Left cardiac atrium (tissue), 4 donors: ENCODE measurements around the gene GALNTL6. TPM values are rescaled to one million over a fixed set of nuclear protein-coding genes. Genes with fewer than 3 reads are reported as not detected.
A peak's percentile ranks its signal among the peaks of the same experiment; 100 is the strongest.
"Not testable (repeated sequence)": the region's sequence is repeated elsewhere in the genome, so short reads cannot be mapped to it uniquely, and the experiment has no call there.

Experiments used
- ATAC-seq, 2 donors: fragments of 200-7000 bp; cut with Tn5 transposase; one replicate each; pipeline ENCODE4 v1.9.1; 2020; ENCODE audit warnings: mild to moderate bottlenecking in 2 of 2, moderate library complexity in 2 of 2
- DNase-seq: peaks from one replicate; pipeline ENCODE4 v3.0.0-alpha.2; 2020
- intact Hi-C, 2 donors: fragments of 100-400 bp; cut with DNase I; formaldehyde crosslinking; loops; one replicate each; pipeline versions ENCODE4 v1.14.1 to v1.15.1; 2022 to 2023
- total RNA-seq, 2 donors: library from RNA; stranded (reverse); fragmentation: NEBNext Ultra II Directional; extraction: Animal tissue kit (Norgen Biotek cat#: 25700); gene quantifications; one replicate each; pipeline ENCODE4 v1.2.1, GENCODE V29; 2021
- donor health status: DM: no; HTN: yes; CAD: no.
- donor health status: DM: no; HTN: yes; CAD: no; lungs with severe emphysema.
- donor health status: DM: yes; HTN: yes; CAD: no.
- donor health status: Dilated cardiomyopathy.

Gene GALNTL6
- total RNA-seq, 2 donors from 2014 or later: not detected

GRCh38 chr4:173001571-173001970 lies 1188.4 kb downstream of the GALNTL6 start:
- DNase-seq (no peak), ATAC-seq (no peak)
- intact Hi-C loops: no loop called here

GRCh38 chr4:173002830-173003561 lies 1189.8 kb downstream of the GALNTL6 start:
- DNase-seq (no peak), ATAC-seq (no peak)
- intact Hi-C loops: no loop called here

- intact Hi-C loops: no loop called here
- no peak for DNase-seq
- no peak for ATAC-seq
These were observed 1192.9 kb downstream of the GALNTL6 start for GRCh38 chr4:173005912-173006633.

- DNase-seq (no peak), ATAC-seq (no peak)
- intact Hi-C loops: no loop called here
These were observed 1195.2 kb downstream of the GALNTL6 start for GRCh38 chr4:173008436-173008835.

- ATAC-seq: no peak
- DNase-seq: no peak
- intact Hi-C loops: no loop called here
These were observed 1196.1 kb downstream of the GALNTL6 start for GRCh38 chr4:173009129-173009823.

GRCh38 chr4:173012608-173013007 lies 1199.4 kb downstream of the GALNTL6 start:
- no peak for DNase-seq
- ATAC-seq: no peak
- intact Hi-C loops: loop anchor here (2.0 to 5.0 kb wide), 3 partner anchors 245 to 290 kb away; no protein-coding TSS in a partner anchor

- intact Hi-C loops: loop anchor here (2.0 to 5.0 kb wide), 3 partner anchors 244 to 289 kb away; no protein-coding TSS in a partner anchor
- DNase-seq: no peak
- peak; percentile 47 to 76 for ATAC-seq
These were observed 1200.2 kb downstream of the GALNTL6 start for GRCh38 chr4:173013232-173013930.

- ATAC-seq: peak in 1 of 2 donors; percentile 80
- peak; percentile 28 for DNase-seq
- intact Hi-C loops: loop anchor here (5.0 kb wide), 2 partner anchors 243 to 288 kb away; no protein-coding TSS in a partner anchor
These were observed 1200.9 kb downstream of the GALNTL6 start for GRCh38 chr4:173014113-173014558.

GRCh38 chr4:173014836-173015235 lies 1201.6 kb downstream of the GALNTL6 start:
- DNase-seq (no peak), ATAC-seq (no peak)
- intact Hi-C loops: loop anchor here (5.0 kb wide), 2 partner anchors 242 to 287 kb away; no protein-coding TSS in a partner anchor

- intact Hi-C loops: no loop called here
- ATAC-seq: no peak
- DNase-seq: no peak
These were observed 1204.6 kb downstream of the GALNTL6 start for GRCh38 chr4:173017802-173018201.

GRCh38 chr4:173018446-173018845 lies 1205.2 kb downstream of the GALNTL6 start:
- no peak for ATAC-seq
- intact Hi-C loops: no loop called here
- DNase-seq: no peak

- no peak for ATAC-seq
- intact Hi-C loops: loop anchor here in 1 of 2 donors (10.0 kb wide), 1 partner anchor 155 kb away; no protein-coding TSS in a partner anchor
- no peak for DNase-seq
These were observed 1206.5 kb downstream of the GALNTL6 start for GRCh38 chr4:173019664-173020063.

GRCh38 chr4:173021746-173022573 lies 1208.8 kb downstream of the GALNTL6 start:
- intact Hi-C loops: loop anchor here in 1 of 2 donors (10.0 kb wide), 1 partner anchor 153 kb away; no protein-coding TSS in a partner anchor
- DNase-seq, ATAC-seq: not testable (repeated sequence)

GRCh38 chr4:173024203-173024602 lies 1211.0 kb downstream of the GALNTL6 start:
- intact Hi-C loops: loop anchor here (2.0 to 10.0 kb wide), 2 partner anchors 151 to 233 kb away; no protein-coding TSS in a partner anchor
- no peak for DNase-seq
- no peak for ATAC-seq

GRCh38 chr4:173025131-173025530 lies 1211.9 kb downstream of the GALNTL6 start:
- intact Hi-C loops: loop anchor here (2.0 to 10.0 kb wide), 3 partner anchors 150 to 277 kb away; no protein-coding TSS in a partner anchor
- DNase-seq: no peak
- ATAC-seq: peak in 1 of 2 donors; percentile 78

GRCh38 chr4:173037242-173037641 lies 1224.0 kb downstream of the GALNTL6 start:
- ATAC-seq: no peak
- no peak for DNase-seq
- intact Hi-C loops: no loop called here

GRCh38 chr4:173038192-173038896 lies 1225.1 kb downstream of the GALNTL6 start:
- intact Hi-C loops: no loop called here
- no peak for ATAC-seq
- no peak for DNase-seq
